Measurements from ENCODE around the gene KLHDC8A. TPM values are rescaled to one million over a fixed set of nuclear protein-coding genes. Genes with fewer than 3 reads are reported as not detected.

Gene KLHDC8A
- total and polyA plus RNA-seq, 2 of the 13 experiments (the other 11 are each of a cell fraction or from before 2014, with no cell fraction given): not detected

DNA sequence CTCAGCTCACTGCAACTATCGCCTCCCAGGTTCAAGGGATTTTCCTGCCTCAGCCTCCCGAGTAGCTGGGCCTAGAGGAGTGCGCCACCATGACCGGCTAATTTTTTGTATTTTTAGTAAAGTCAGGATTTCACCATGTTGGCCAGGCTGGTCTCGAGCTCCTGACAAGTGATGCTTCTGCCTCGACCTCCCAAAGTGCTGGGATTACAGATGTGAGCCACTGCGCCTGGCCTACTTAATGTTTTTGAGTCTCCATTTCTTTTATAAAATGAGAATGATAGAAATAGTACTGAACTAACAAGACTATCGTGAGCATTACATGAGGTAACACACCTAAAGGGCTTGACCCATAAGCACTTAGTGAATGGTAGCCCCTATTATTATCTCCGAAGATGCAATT, 56.6 kb downstream of the KLHDC8A start (continued):
- TF ChIP-seq, protein P1, sequence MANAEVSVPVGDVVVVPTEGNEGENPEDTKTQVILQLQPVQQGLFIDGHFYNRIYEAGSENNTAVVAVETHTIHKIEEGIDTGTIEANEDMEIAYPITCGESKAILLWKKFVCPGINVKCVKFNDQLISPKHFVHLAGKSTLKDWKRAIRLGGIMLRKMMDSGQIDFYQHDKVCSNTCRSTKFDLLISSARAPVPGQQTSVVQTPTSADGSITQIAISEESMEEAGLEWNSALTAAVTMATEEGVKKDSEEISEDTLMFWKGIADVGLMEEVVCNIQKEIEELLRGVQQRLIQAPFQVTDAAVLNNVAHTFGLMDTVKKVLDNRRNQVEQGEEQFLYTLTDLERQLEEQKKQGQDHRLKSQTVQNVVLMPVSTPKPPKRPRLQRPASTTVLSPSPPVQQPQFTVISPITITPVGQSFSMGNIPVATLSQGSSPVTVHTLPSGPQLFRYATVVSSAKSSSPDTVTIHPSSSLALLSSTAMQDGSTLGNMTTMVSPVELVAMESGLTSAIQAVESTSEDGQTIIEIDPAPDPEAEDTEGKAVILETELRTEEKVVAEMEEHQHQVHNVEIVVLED (CRISPR knock-in tag; IDR thresholded peaks at IDR 0.05; ENCODE audit: borderline replicate concordance): no peak
- TF ChIP-seq SAP130 (CRISPR knock-in tag; IDR thresholded peaks at IDR 0.05; ENCODE audit: low read depth) (no peak), POLR2AphosphoS2 (IDR thresholded peaks at IDR 0.05; ENCODE audit: low read depth, low read length) (no peak), ZNF407 (CRISPR knock-in tag; IDR thresholded peaks at IDR 0.05; ENCODE audit: not compliant biosample characterization) (no peak), RORA (CRISPR knock-in tag; IDR thresholded peaks at IDR 0.05) (no peak), CENPT (CRISPR knock-in tag; IDR thresholded peaks at IDR 0.05; ENCODE audit: low read depth) (no peak), ZNF432 (CRISPR knock-in tag; IDR thresholded peaks at IDR 0.05; ENCODE audit: borderline replicate concordance) (no peak), NFE2L1 (CRISPR knock-in tag; IDR thresholded peaks at IDR 0.05; ENCODE audit: borderline replicate concordance) (no peak)

All from HepG2 (cell line).